Coronary artery (tissue), 2 donors: Measurements from ENCODE around the gene GPC6.

Experiments used
- DNase-seq: peaks from one replicate; pipeline ENCODE4 v3.0.0-alpha.2; 2017; ENCODE audit warnings: low spot score
- H3K27ac ChIP-seq, 2 donors: fragments of 200-600 bp; sonication (generic); one replicate each; pipeline ENCODE4 v1.5.1; 2016 to 2019
- H3K4me3 ChIP-seq: fragments of 200-600 bp; sonication (generic); 2 replicates; pipeline ENCODE4 v1.5.1; 2016; ENCODE audit warnings: mild to moderate bottlenecking, moderate library complexity
- TF ChIP-seq, protein P1 (sequence below): fragments of 200-600 bp; sonication (generic); IDR thresholded peaks from one replicate; pipeline ENCODE4 v1.5.1; 2019; ENCODE audit warnings: antibody characterized with exemption

Gene GPC6

DNA sequence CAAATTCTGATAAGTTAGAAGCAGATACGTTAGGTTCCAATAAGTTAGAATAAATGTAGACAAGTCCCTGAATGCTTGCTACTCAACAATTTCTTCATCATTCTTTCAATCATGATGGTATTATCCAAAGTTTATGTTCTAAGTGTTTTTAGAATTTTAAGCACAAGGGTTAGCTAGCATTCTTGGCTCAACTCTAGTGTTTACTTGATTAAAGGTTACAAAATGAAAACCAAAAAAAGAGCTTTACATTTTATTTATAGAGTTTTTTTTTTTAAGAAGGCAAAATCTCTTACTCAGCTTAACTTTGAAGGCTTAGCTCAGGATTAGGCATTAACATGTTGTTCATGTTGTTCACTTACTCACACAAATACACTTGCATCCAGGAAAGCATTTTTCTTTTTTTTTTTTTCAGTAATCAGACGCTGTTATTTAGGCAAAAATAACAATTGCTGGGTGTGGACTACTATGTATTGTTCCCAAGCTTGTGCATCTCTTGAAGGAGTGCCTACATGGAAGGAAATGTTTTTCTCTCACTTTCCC lies 832.3 kb downstream of the GPC6 start:
- no peak overlapping the region for H3K4me3 ChIP-seq
- H3K27ac ChIP-seq = no peak overlapping the region
- DNase-seq = no peak
- TF ChIP-seq, protein P1, sequence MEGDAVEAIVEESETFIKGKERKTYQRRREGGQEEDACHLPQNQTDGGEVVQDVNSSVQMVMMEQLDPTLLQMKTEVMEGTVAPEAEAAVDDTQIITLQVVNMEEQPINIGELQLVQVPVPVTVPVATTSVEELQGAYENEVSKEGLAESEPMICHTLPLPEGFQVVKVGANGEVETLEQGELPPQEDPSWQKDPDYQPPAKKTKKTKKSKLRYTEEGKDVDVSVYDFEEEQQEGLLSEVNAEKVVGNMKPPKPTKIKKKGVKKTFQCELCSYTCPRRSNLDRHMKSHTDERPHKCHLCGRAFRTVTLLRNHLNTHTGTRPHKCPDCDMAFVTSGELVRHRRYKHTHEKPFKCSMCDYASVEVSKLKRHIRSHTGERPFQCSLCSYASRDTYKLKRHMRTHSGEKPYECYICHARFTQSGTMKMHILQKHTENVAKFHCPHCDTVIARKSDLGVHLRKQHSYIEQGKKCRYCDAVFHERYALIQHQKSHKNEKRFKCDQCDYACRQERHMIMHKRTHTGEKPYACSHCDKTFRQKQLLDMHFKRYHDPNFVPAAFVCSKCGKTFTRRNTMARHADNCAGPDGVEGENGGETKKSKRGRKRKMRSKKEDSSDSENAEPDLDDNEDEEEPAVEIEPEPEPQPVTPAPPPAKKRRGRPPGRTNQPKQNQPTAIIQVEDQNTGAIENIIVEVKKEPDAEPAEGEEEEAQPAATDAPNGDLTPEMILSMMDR = no peak

DNA sequence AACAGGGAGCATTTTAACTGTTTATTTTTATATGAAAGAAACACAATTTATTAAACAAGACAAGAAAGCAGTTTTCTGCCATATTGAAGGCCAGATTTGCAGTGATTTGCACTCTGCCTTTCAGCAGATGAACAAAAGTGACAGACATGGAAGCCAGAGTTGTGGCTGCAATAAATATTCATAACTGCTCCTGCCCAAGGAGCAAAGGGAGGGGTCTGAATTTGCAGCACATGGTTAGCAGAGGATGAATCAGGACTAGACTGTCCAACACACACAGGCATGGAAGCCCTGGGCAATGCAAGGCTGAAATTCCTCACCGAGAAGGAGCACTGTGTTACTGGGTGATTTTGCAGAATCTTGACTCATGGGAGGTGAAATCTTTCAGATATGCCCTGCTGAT lies 834.7 kb downstream of the GPC6 start:
- Histone ChIP-seq H3K27ac (no peak overlapping the region), H3K4me3 (no peak overlapping the region)
- TF ChIP-seq, protein P1 = no peak
- no peak for DNase-seq

DNA sequence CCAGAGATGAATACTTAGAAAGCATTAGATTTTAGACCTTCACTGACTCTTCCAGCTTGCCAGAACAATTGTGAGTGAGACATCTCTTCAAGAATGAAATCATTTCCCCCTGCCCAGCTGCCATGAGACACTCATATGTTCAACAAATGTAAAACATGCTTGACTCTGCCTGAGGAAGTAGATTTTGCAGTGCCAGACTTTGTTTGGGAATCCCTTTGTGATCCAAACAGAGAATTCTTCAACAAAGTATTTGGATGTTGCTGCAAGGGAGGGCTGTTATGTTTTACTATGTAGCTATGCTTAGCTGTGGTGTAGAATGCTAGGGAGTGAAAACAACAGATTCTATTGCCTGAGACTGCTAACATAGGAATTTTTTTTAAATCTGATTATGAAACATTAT lies 836.5 kb downstream of the GPC6 start:
- Histone ChIP-seq H3K27ac (no peak overlapping the region), H3K4me3 (no peak overlapping the region)
- DNase-seq = no peak
- TF ChIP-seq, protein P1 = no peak

DNA sequence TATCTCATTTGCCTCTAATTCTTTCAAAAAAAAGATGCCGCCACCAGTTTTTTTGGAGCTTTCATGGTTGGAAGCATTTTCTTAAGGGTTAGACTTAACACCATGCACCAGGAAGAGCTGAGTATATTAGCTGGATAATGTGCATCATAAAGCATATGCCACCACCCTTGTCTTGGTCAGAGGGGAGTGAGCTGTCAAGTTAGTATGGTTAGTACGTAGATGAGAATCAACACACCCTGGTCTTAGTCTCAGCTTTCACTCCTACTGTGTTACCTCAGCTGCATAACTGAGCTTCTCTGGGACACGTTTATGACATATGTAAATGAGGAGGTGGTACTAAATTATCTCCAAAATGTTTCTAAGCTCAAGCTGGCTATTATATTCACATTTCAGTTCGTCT lies 837.2 kb downstream of the GPC6 start:
- H3K27ac ChIP-seq = no peak overlapping the region
- H3K4me3 ChIP-seq = no peak overlapping the region
- TF ChIP-seq, protein P1 = no peak
- DNase-seq = no peak

DNA sequence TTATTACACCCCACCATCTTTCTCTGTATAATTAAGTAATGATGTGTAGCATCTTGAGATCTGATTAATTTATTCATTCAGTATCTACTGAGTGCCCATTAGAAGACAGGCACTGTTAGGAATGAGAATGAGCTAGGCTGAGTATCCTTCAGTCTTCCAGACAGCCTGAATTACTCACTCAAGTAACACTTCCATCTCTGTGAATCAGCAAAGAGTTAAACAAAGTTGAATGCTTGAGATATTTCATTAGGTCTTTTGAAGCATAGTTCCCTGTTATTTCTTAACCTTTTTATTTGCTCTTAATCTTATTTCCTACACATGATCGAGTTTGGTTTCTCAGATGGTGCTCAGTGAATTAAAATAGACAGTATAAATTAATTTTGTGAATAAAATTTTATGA lies 839.1 kb downstream of the GPC6 start:
- H3K27ac ChIP-seq = no peak overlapping the region
- TF ChIP-seq, protein P1 = no peak

DNA sequence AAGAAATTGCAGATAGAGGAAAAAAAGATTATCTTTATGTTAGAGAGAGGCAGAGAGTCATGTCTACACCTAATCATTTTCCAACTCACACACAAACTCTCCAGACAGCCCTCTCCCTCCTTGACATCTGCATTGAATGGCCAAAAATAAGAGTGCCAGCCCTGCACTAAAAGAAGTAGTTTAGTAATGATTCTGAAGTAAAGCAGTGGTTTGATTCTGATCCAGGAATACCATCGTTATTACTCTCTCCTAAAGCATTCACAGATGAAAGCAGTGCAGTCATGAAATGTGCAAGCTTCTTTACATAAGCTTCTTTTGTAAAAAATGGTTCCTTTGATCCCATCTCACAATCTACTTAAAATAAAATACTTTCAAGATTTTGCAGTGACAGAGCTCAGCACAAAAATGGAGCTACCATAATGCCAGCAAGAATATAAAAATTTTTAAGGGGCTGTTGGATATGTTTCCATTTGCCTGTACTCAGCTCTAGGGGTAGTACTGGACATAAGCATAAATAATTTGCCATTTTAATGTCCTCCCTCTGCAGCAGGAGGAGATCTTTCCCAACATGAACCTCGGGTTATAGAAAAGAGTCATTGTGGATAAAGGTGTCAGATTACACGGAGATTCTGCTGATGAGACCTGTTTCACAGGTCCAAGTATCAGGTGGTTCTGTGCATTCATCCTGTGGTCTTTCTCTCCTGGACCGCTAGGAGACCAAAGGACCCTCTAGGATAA lies 846.6 kb downstream of the GPC6 start:
- no peak overlapping the region for H3K27ac ChIP-seq
- DNase-seq = no peak
- H3K4me3 ChIP-seq = no peak overlapping the region
- TF ChIP-seq, protein P1 = no peak

More for the DNA sequence above, 839.1 kb downstream of the GPC6 start:
- no peak for DNase-seq
- H3K4me3 ChIP-seq = no peak overlapping the region

DNA sequence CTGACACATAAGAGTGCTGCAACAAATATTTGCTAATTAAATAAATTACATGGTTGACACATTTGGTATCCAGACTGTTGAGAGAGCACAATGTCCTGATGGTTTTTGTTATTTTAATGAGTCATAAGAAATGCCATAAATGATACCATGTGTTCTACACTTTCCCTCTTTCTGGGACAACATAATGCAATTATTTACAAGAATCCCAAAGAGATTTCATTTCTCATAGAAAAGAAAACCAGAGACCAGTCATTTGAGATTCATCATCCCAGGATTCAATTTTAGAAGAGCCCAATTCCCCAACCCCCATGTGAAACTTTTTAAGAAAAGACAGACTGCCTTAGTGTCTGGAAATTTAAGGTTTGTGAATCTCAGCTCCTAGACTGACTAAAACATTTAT lies 853.3 kb downstream of the GPC6 start:
- Histone ChIP-seq H3K4me3 (no peak overlapping the region), H3K27ac (no peak overlapping the region)
- DNase-seq = no peak
- TF ChIP-seq, protein P1 = no peak
